Kasumi-1 (cell line): ENCODE results near the gene HOXB4.

Experiments
- DNase-seq, 2 experiments: peaks; one replicate each; lab custom pipeline; 2025; lab: John Stamatoyannopoulos, UW

Gene HOXB4

GRCh38 chr17:48528936-48529682 is 49.0 kb downstream of the HOXB4 start:
- no peak for DNase-seq

GRCh38 chr17:48528153-48528935 is 49.8 kb downstream of the HOXB4 start:
- DNase-seq = no peak

- no peak for DNase-seq
Measured at GRCh38 chr17:48527547-48527932, 50.6 kb downstream of the HOXB4 start.

- DNase-seq = no peak
Measured at GRCh38 chr17:48526608-48527546, 51.3 kb downstream of the HOXB4 start.
